HK-2 (cell line): ENCODE measurements around the gene NSRP1.
A peak's percentile ranks its signal among the peaks of the same experiment; 100 is the strongest.
"Not testable (repeated sequence)": the region's sequence is repeated elsewhere in the genome, so short reads cannot be mapped to it uniquely, and the experiment has no call there.

ENCODE experiments used
- DNase-seq: peaks from one replicate; pipeline ENCODE4 v3.0.0-alpha.2; 2018; ENCODE audit not compliant: unreplicated experiment

Gene NSRP1

GRCh38 chr17:30222251-30222650 is 105.6 kb downstream of the NSRP1 start:
- no peak for DNase-seq

- DNase-seq = no peak
Measured at GRCh38 chr17:30222721-30223175, 106.1 kb downstream of the NSRP1 start.

GRCh38 chr17:30224419-30224960 is 107.9 kb downstream of the NSRP1 start:
- no peak for DNase-seq

GRCh38 chr17:30225112-30225511 is 108.5 kb downstream of the NSRP1 start:
- DNase-seq = no peak

- no peak for DNase-seq
Measured at GRCh38 chr17:30225919-30226553, 109.4 kb downstream of the NSRP1 start.

GRCh38 chr17:30226878-30227277 is 110.3 kb downstream of the NSRP1 start:
- no peak for DNase-seq

GRCh38 chr17:30228011-30228410 is 111.4 kb downstream of the NSRP1 start:
- DNase-seq = no peak

- no peak for DNase-seq
Measured at GRCh38 chr17:30229012-30229411, 112.4 kb downstream of the NSRP1 start.

GRCh38 chr17:30230009-30230408 is 113.4 kb downstream of the NSRP1 start:
- not testable (repeated sequence) for DNase-seq

- no peak for DNase-seq
Measured at GRCh38 chr17:30230596-30231125, 114.0 kb downstream of the NSRP1 start.

GRCh38 chr17:30232015-30232823 is 115.6 kb downstream of the NSRP1 start:
- no peak for DNase-seq

- DNase-seq = no peak
Measured at GRCh38 chr17:30232824-30233427, 116.3 kb downstream of the NSRP1 start.

- DNase-seq = no peak
Measured at GRCh38 chr17:30234296-30234695, 117.7 kb downstream of the NSRP1 start.

GRCh38 chr17:30234964-30235363 is 118.3 kb downstream of the NSRP1 start:
- DNase-seq = no peak

- peak; percentile 11 for DNase-seq
Measured at GRCh38 chr17:30235386-30236296, 119.0 kb downstream of the NSRP1 start, which contains the start of gene SLC6A4. SLC6A4 (minus strand) TSS chr17:30235697; CDS start chr17:30221958, 13,739 bp downstream.
